Stimulated activated CD4-positive, alpha-beta T cell treated with anti-CD3 and anti-CD28 coated beads, Interleukin-2, amount 100 ng/mL, for 48 hours (primary cell): Measurements from ENCODE around the gene AIP.

Experiments
- DNase-seq, 2 donors: peaks; one replicate each; pipeline ENCODE4 v3.0.0-alpha.2; 2020

AIP gene

DNA sequence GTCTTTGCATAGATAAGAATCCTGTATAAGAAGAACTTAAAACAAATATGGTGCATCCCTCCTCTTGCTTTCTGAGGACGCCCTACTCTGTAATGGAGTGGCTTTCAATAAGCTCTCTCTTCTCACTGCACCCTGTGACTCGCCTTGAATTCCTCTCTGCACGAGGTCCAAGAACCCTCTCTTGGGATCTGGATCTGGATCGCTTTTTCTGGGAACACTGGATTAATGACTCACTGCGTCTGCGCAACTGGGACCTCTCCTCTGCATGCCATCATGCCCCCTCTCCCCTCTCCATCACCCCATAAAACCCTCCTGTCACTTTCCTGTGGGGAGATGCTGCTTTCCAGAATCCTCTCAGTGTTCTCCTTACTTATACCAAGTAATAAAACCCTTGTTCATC lies 55.5 kb downstream of the AIP start:
- DNase-seq: no peak

DNA sequence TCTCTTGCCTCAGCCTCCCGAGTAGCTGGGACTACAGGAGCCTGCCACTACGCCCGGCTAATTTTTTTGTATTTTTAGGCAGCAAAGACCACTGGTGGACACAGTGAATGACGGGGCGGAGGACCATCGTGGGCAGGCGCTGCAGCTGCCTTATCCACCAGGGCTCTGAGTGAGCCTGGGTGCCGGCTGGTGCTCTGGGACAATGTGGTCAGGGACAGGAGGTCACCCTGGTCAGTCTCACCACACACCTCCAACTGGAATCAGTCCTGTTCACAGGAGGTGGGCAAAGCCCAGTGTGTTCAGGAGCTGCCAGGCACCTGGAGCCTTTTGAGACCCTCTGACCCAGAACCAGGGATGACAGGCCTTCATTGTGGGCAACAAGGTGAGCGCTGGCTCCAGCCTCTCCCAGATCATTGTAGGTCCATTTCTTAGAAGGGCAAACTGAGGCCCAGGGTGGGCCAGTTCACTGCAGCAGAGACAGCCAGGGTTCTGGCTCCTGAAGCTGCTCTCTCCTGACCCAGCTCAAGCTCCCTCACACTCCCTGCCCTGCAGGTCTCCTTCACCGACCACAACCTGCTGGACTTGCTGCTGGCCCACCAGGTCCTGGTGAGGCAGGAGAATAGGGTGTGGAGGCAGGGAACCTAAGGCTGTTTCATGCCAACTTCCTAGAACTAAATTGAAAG lies 56.1 kb downstream of the AIP start:
- no peak for DNase-seq

DNA sequence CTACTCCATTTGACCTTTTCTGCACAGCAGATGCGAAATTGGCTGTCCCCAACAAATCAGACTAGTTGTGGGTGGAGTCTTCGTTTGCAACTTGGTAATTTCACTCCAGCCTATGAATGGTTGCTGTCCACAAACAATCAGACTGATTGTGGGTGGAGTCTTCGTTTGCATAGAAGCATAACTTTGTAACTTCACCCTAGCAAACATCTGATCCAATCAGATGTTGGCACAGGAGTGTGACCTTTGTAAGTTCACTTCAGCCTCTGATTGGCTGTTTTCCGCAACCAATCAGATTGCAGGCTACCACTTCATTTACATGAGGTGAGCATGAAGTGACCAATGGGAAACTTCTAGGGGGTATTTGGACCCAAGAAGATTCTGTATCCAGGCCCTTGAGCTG lies 56.7 kb downstream of the AIP start:
- no peak for DNase-seq
